ENCODE data around the gene TBC1D22A.

The TBC1D22A gene

GRCh38 chr22:47144791-47145425, 382.5 kb downstream of the TBC1D22A start:
- H3K36me3 ChIP-seq (ENCODE audit: low read depth), result no peaks in the 10 kb centered on the region
- no peak overlapping the region for H3K4me3 ChIP-seq (ENCODE audit: severe bottlenecking)
- H3K27ac ChIP-seq (ENCODE audit: poor library complexity, severe bottlenecking), result no peak overlapping the region
- H3K9me3 ChIP-seq (ENCODE audit: severe bottlenecking), result no peaks in the 10 kb centered on the region
- TF ChIP-seq CTCF (IDR thresholded peaks at IDR 0.05; ENCODE audit: poor library complexity, severe bottlenecking), result no peak
- no peaks in the 10 kb centered on the region for H3K27me3 ChIP-seq (ENCODE audit: insufficient read depth, poor library complexity, severe bottlenecking)
- no peaks in the 10 kb centered on the region for H3K4me1 ChIP-seq (ENCODE audit: insufficient read depth, poor library complexity, severe bottlenecking)
- DNase-seq (ENCODE audit: low spot score) (no peak), ATAC-seq (ENCODE audit: low read depth) (no peak)

- H3K27me3 ChIP-seq (ENCODE audit: insufficient read depth, poor library complexity, severe bottlenecking), result no peaks in the 10 kb centered on the region
- no peak overlapping the region for H3K4me3 ChIP-seq (ENCODE audit: severe bottlenecking)
- no peaks in the 10 kb centered on the region for H3K4me1 ChIP-seq (ENCODE audit: insufficient read depth, poor library complexity, severe bottlenecking)
- H3K27ac ChIP-seq (ENCODE audit: poor library complexity, severe bottlenecking), result no peak overlapping the region
- DNase-seq (ENCODE audit: low spot score) (no peak), ATAC-seq (ENCODE audit: low read depth) (no peak)
- no peak for TF ChIP-seq CTCF (IDR thresholded peaks at IDR 0.05; ENCODE audit: poor library complexity, severe bottlenecking)
- H3K36me3 ChIP-seq (ENCODE audit: low read depth), result no peaks in the 10 kb centered on the region
- no peaks in the 10 kb centered on the region for H3K9me3 ChIP-seq (ENCODE audit: severe bottlenecking)
Measured at GRCh38 chr22:47145883-47146282, 383.4 kb downstream of the TBC1D22A start.

DNA sequence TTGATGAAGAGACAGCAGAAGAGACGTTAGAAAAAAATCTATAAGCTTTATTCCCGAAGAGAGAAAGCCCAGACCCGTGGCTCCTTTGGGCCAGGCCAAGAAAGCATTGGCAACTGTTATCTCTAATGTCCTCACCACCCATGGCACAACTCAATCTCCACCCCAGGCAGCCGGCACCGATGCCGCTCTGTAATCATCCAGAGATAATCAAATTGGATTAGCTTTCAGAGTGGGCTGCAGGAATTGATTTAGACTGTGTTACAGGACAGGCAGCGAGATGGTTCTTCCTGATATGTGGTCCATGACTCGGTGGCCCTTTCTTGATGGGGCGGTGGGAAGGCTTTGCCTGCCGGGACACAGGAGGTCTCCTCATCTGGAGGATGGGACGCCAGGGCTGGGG, 383.9 kb downstream of the TBC1D22A start:
- no peak for ATAC-seq (ENCODE audit: low read depth)

DNA sequence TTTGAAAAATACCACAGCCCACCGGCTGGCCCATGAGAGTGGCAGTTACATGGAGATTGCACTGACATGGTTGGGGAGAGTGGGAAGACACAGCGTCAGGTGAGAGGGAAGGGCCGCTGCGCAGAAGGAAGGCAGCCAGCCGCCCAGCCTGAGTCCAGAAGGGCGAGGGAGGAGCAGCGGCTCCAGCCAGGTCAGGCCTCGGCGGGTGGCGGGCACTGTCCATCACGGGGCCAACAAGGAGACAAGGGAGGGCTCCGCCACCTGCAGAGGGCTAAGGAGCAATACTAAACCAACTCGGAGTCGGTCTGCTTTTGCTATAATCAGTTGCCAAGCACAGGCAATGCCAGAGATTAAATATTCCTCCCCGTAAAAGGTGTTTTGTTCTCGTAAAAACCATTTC, 384.5 kb downstream of the TBC1D22A start:
- no peak for TF ChIP-seq CTCF (IDR thresholded peaks at IDR 0.05; ENCODE audit: poor library complexity, severe bottlenecking)
- H3K4me3 ChIP-seq (ENCODE audit: severe bottlenecking), result no peak overlapping the region
- ATAC-seq (ENCODE audit: low read depth), result no peak

More for the DNA sequence above, 383.9 kb downstream of the TBC1D22A start:
- TF ChIP-seq CTCF (IDR thresholded peaks at IDR 0.05; ENCODE audit: poor library complexity, severe bottlenecking), result no peak
- no peak overlapping the region for H3K4me3 ChIP-seq (ENCODE audit: severe bottlenecking)
- no peaks in the 10 kb centered on the region for H3K4me1 ChIP-seq (ENCODE audit: insufficient read depth, poor library complexity, severe bottlenecking)
- no peaks in the 10 kb centered on the region for H3K9me3 ChIP-seq (ENCODE audit: severe bottlenecking)
- no peaks in the 10 kb centered on the region for H3K27me3 ChIP-seq (ENCODE audit: insufficient read depth, poor library complexity, severe bottlenecking)
- DNase-seq (ENCODE audit: low spot score), result no peak
- H3K27ac ChIP-seq (ENCODE audit: poor library complexity, severe bottlenecking), result no peak overlapping the region
- H3K36me3 ChIP-seq (ENCODE audit: low read depth), result no peaks in the 10 kb centered on the region

GRCh38 chr22:47147572-47147971, 385.1 kb downstream of the TBC1D22A start:
- H3K27ac ChIP-seq (ENCODE audit: poor library complexity, severe bottlenecking), result no peak overlapping the region
- H3K4me3 ChIP-seq (ENCODE audit: severe bottlenecking), result no peak overlapping the region
- ATAC-seq (ENCODE audit: low read depth), result no peak
- H3K4me1 ChIP-seq (ENCODE audit: insufficient read depth, poor library complexity, severe bottlenecking), result no peaks in the 10 kb centered on the region
- no peaks in the 10 kb centered on the region for H3K9me3 ChIP-seq (ENCODE audit: severe bottlenecking)
- H3K27me3 ChIP-seq (ENCODE audit: insufficient read depth, poor library complexity, severe bottlenecking), result no peaks in the 10 kb centered on the region
- no peak for DNase-seq (ENCODE audit: low spot score)
- no peaks in the 10 kb centered on the region for H3K36me3 ChIP-seq (ENCODE audit: low read depth)
- TF ChIP-seq CTCF (IDR thresholded peaks at IDR 0.05; ENCODE audit: poor library complexity, severe bottlenecking), result no peak

More for the DNA sequence above, 384.5 kb downstream of the TBC1D22A start:
- Histone ChIP-seq H3K9me3 (ENCODE audit: severe bottlenecking) (no peaks in the 10 kb centered on the region), H3K27me3 (ENCODE audit: insufficient read depth, poor library complexity, severe bottlenecking) (no peaks in the 10 kb centered on the region), H3K27ac (ENCODE audit: poor library complexity, severe bottlenecking) (no peak overlapping the region), H3K36me3 (ENCODE audit: low read depth) (no peaks in the 10 kb centered on the region), H3K4me1 (ENCODE audit: insufficient read depth, poor library complexity, severe bottlenecking) (no peaks in the 10 kb centered on the region)
- no peak for DNase-seq (ENCODE audit: low spot score)

All from RWPE2 (cell line).